GM19372 (cell line): Measurements from ENCODE around the gene NPM1.

Experiments used
- ATAC-seq: cut with Tn5 transposase; IDR thresholded peaks from one replicate; pipeline ENCODE4 v1.9.1; 2021; ENCODE audit warnings: mild to moderate bottlenecking, low read depth, moderate library complexity; ENCODE audit not compliant: unreplicated experiment

The NPM1 gene

DNA sequence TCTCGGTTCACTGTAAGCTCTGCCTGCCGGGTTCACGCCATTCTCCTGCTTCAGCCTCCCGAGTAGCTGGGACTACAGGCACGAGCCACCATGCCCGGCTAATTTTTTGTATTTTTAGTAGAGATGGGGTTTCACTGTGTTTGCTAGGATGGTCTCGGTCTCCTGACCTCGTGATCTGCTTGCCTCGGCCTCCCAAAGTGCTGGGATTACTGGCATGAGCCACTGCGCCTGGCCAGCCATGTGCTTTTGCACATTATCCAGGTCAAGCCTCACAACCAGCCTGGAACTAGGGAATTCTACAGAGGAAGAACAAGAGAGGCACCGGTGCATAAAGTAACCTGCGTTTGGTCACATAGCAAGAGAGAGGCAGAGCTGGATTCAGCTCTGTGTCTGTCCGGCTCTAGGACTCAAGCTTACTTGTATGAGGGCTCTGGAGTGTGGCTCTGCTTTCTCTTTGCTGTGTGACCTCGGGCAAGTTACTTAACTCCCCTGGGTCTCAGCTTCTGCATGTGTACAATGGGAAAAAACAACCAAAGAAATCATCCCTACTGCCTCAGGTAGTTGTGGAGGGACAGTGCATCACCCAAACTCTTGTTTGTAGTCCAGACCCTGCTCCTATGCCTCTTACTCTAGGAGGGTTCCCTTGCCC lies 38.1 kb downstream of the NPM1 start:
- ATAC-seq: no peak

DNA sequence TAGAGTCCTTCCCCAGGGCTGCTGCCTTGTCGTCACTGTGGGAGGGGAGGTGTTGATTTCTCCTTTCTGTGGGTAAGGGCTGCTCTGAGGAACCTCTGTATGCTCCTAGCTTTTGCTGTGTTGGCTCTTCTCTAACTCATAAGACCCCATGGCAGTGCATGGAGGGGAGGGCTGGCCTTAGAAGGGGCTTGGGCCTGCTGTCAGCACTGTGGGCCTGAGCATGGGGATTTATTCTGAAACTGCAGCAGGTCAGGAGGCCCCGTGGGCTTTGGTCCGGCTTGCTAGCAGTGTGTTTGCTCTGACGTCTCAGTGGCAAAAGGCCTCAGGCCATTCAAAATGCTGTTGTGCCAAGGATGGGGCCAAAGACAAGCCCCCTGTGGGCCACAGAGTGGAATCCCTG lies 38.6 kb downstream of the NPM1 start:
- ATAC-seq: no peak

DNA sequence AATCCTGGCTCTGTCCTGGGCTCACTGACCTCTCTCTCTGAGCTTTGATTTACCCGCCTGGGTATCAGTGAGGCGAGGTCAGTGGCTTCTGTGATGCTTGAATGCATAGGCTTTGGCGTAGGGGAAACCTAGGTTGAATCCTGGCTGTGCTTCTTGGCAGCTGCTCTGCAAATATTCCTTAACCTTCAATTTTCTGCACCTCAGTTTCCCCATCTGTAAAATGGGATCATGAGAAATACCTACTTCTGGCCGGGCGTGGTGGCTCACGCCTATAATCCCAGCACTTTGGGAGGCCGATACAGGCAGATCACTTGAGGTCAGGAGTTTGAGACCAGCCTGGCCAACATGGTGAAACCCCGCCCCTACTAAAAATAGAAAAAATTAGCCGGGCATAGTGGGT lies 39.0 kb downstream of the NPM1 start:
- no peak for ATAC-seq

DNA sequence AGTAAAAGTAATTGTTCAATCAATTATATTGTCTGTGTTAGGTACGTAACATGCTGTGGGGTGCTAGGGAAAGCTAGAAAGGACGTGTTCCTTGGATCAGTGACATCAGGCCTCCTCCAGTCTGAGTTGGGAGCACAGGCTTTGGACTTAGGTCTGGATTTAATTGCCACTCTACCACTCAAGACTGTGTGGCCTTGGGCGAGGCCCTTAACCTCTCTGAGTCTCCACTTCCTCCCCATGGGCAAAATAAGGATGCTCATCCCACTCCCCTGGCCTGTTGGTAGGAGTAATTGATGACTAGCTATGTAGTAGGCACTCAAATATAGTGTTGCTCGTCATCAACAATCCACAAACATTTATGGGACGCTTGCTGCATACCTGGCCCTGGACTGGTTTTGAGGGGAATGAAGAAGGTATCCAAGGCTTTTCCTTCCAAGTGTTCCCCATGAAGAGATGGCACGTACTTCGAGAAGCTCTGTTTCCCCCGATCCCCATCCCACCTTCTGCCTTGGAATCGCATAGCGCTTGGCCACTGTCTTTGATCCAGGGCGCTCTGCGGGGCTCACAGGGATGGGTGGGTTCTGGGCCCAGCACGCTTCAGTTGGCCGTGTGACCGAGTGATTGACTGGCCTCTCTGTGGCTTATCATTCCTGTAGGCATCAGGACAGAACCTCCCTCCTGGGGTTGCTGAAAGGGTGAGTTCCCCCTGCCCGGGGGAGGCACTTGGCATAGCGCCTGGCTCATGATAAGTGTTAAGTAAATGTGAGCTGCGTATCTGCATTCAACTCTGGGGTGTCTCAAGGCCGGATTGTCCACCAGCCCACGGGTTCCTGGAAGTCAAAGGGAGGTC lies 39.9 kb downstream of the NPM1 start:
- ATAC-seq: no peak

DNA sequence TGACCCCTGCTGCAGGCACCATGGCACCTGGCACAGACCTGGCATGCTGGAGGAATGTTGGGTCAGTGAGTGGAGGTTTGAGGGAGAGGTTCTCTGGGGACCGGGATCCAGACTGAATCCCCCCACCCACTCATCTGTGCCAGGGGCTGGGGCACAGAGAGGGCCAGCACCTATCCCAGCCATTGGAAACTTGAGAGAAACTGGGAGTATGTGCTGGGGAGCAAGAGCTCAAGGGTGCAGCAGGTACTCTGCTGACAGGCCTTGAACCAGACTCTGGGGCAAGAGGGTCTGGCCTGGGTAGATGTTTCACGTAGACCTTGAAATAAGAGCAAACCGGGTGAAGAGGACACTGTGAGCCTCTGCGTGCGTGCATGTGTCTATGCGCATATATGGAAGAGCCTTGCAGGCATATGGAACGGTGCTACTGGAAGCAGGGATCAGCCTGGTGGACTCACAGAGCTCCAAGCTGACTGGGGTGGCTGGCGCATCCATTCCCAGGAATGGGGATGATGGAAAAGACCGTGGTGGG lies 40.6 kb downstream of the NPM1 start:
- ATAC-seq: no peak

DNA sequence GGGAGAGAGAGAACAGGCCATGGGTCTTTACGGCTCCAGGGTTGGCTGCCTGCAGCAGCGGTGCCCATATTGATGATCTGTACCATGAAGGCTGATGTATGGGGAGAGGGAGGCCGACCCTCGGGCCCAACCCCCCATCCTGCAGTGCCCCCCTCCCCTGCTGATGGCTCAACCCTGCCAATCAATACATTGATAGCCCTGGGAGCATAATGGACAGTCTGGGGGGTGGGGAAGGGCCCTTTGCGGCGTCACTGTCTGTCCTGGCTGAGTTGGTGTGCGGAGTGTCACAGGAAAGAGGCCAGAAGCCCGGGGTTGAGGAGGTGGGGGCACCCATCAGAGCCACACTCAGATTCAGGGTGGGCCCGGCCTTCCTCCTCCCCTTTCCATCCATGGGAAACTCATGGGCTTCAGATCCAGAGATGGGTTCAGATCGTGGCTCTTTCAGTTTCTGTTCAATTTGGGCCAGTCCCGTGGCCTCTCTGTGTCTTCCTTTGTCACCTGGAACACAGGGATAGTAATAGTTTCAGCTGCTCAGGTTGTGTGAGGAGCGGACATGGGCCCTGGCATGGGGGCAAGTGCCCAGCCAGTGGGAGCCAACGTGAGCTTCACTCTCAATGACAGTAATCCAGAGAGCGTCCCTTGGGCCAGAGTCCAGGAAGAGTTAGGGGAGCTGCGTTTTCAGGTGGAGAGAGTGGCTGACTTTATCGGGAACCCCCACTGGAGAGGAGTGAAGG lies 41.3 kb downstream of the NPM1 start:
- no peak for ATAC-seq

DNA sequence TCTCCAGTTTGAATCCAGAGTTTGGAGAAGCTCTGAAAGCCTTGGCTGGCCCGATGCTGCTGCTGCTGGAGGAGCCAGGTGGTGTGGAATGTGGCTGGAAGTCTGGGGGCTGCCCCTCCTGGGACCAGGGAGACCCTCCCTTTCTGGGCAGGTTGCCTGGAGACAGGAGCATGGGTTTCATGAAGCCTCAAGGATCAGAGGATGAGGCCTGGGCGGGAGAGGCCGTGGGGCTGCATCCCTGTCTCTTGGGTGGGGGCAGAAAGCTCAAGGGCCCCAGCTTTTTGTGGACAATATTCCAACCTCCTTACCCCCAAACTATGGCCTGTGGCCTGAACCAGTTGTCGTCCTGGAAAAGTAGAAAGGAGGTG lies 41.9 kb downstream of the NPM1 start:
- no peak for ATAC-seq

DNA sequence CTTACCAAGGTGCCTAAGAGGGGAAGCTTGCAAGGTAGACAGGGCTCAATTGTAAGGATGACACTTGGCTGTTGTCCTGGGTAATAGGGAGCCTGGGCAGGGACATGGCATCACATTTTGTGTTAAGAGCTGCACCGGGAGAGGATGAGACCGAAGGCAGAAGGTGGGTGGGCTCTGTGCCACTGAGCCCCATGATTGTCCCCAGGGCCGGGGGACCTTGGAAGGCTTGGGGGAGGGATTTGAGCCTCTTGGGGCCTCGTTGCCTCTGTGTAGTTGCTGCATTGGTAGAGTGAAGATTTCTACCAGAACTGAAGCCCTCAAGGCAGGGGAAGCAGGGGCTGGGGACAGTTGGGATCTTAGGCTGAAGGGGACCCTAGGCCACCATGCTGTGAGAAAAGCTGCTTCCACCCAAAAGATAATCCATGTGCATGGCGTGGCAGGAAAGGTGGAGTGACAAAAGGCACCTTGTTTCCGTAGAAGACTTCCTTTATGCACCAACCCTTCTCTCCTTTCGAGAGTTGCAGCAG lies 43.7 kb downstream of the NPM1 start:
- no peak for ATAC-seq

DNA sequence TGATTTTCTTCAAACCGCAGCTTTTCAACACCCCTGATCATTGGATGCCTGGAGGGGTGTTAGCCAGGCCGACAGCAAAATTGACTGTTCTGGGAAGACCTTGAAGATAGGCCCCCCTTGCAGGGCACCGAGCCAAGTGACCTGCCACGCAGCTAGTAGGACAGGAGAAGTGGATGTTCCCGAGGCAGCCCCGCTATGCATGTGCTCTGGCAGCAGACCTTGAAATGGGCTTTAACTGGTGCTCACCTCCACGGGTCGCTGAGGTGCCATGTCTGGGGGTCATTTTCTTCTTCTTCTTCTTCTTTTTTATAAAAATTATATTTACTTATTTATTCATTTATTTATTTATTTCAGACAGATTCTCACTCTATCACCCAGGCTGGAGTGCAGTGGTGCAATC lies 44.4 kb downstream of the NPM1 start:
- no peak for ATAC-seq

DNA sequence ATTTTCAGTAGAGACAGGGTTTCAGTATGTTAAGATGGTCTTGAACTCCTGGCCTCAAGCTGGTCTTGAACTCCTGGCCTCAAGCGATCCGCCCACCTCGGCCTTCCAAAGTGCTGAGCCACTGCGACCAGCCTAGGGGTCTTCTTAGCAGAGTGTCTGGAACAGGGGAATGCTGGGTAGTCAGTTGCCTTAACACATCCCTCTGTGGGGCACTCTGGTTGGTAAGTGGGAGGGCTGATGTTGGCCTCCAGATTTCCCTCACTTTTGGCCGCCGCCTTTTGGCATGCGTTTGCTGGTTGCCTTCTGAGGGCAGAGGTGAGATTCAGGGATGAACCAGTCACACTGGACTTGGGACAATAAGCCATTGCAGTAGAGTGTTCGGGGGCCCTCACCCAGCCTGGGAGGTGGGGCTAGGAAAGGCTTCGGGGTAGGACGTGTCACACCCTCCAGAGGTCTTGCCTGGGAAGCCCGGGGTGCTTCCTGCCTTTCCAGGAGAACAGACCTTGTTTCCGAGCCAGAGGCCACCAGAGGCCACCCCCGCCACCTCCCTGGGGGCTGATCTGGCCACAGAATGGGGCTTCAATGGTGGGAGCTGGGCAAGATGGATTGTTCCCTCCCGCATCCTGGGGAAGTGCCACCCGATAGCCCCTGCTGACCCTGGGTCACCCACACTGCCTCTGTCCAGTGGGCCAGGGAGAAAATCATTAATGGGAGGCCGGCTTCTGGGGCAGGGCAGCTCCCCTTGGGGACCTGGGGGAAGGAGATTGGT lies 45.1 kb downstream of the NPM1 start:
- ATAC-seq: no peak

DNA sequence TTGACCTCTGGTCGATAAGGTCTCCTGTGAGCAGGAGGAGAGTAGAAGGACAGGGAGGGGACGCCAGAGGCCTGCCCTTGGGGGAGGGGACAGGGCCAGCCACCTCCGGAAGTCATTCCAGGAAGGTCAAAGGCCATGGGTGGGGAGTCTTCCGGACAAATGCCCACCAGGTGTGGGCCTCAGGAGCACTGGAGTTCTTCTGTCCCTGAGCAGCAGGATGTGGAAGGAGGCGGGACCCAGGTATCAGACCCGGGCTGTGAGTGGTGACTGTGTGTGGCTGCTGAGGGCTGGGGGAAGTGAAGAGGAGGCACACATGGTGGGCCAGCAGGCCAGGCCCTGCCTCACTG lies 45.7 kb downstream of the NPM1 start:
- ATAC-seq: no peak

DNA sequence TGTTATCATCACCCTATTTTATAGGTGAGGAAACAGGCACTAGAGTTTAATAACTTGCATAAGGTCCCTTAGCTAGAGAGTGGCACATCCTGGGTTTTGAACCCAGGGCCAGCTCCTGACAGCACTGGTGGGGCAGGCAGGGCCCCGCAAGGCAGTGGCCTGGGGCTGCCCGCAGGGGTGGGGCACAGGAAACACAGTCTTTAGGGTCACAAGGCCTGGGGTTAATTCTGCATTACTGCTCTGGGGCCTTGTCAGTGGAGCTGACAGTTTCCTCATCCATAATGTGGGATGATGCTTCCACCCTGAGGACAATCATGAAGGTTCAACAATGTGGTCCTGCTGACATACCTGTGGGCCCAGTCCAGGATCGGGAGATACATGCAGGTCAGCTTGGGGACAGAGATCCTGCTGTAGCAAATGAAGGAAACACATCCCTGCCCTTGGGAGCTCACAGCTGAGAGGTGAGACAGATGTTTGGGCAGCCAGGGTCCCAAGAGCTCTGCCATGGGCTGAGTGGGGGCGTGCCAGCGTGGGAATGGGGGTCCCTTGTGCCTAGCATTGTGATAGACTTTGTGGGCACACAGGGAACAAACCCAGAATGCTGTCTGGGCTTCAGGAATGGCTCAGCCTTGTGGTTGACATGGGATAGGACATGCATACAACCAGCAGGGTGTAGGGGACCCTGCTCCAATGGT lies 46.5 kb downstream of the NPM1 start:
- no peak for ATAC-seq

DNA sequence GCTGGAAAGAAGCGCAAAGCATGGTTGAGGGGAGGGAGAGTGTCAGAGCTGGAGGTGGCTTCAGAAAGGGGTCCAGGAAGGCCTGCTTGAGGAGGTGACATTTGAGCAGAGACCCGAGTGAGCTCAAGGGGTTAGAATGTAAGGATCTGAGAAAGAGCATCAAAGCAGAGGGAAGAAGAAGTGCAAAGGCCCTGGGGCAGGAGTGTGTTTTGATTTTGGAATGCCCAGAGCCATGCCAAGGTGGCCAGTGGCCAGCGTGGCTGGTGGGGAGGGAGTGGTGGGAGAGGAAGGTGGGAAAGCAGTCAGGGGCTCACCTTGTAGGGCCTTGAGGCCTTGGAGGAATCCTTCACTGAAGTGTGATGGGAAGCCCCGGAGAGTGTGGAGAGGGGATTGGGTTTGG lies 47.2 kb downstream of the NPM1 start:
- ATAC-seq: no peak

DNA sequence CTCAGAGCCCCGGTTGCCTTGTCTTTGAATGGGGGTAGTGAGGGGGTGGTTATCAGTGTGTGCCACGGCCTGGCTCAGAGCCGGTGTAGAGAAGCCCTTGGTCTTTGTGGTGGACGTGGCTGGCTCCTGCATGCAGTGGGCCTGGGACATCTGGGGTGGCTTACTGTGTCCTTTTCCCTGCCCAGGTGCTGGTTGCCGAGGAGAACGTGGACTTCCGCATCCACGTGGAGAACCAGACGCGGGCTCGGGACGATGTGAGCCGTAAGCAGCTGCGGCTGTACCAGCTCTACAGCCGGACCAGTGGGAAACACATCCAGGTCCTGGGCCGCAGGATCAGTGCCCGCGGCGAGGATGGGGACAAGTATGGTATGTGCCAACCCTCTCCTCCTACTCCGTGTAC lies 48.3 kb downstream of the NPM1 start:
- ATAC-seq: no peak

DNA sequence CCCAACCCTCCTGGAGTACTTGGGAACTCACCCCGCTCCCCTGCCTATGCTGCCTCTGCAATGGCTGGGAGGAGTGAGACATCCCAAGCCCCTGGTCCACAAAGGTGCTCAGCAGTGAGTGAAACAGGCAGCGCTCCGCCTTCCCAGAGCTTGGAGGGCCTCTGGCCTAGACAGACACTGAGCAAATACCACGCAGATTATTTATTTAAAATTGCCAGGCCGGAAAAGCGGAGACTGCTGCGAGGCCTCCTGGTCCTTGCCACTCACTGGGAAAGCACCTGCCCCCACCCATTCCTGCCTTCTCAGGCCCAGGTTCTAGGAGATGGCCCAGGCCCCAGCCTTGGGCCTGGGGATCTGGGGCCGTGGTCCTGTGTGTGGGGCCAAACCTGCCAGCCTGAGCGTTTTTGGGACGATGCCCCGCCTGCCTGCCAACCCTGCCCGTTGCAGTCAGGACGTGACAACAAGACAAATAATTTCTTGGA lies 49.2 kb downstream of the NPM1 start:
- no peak for ATAC-seq

DNA sequence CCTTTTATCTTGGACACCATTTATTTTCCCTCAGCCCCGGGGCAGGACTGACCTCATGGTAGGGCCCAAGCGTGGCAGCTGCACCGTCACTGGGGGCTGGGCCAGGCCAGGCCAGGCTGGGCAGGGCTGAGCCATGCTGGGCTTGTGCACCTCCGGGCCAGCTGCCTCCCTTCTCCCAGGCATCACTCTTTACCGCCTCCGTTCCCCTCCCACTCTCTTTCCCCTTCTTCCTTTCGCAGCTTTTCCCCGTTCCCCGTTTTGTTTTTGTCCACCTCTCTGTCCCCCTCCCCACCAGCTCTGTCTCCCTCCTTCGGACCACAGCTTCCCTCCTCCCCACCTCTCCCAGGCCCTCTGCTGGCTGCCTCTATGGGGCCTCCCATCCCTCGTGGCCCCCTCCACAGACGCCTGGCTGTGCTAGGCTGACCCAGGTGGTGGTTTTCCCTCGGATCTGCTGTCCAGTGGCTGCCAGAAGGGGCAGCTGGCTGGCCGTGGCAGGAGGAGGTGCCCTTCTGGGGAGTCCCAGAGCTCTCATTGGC lies 49.7 kb downstream of the NPM1 start:
- ATAC-seq: no peak

DNA sequence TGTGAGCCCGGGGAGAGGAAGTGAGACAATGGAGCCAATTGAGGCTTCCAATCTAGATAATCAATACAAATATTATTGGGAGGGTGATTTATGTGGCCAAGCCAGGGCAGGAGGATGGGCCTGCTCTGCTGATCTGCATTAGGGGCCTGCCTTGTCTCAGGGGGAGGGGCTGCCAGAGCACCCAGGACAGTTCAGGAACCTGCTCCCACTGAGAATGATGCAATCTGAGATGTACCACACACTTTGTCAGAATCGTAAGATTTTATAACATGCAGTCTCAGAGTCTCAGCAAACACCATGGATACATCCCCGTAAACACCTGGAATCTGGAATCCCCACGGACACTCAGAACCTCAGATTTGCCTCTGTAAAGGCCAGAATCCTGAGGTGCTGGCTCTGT lies 51.1 kb downstream of the NPM1 start:
- no peak for ATAC-seq

DNA sequence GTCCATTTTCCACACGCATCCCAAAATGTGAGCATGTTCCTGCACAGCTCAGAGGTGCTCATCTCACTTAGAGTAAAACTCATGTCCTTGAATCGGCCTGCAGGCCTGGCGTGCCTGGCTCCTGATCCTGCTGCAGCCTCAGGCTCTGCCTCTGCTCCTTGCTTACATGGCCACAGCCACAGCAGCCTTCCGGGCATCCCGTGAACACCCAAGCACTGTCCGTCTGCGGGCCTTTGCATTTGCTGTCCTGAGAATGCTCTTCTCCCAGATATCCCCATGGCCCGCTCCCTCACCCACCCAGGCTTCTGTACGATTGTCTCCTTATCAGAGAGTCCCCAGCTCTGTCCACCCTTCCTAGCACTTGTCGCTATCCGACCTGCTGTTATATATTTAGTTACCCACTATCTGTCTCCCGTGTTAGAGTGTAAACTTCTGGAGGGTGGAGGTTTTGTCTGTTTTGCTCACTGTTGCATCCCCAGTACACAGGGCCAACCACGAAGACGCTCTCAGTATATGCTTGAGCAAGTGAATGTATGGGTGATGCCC lies 53.7 kb downstream of the NPM1 start:
- ATAC-seq: no peak
